NCI-H2227 (cell line): Measurements from ENCODE around the gene FSIP2.
"Not testable (repeated sequence)": the region's sequence is repeated elsewhere in the genome, so short reads cannot be mapped to it uniquely, and the experiment has no call there.

Source experiments
- DNase-seq: peaks from one replicate; lab custom pipeline; 2025; ENCODE audit not compliant: unreplicated experiment; lab: John Stamatoyannopoulos, UW

FSIP2 gene

GRCh38 chr2:185806783-185807182, 68.2 kb downstream of the FSIP2 start:
- DNase-seq: no peak

- DNase-seq: no peak
Measured at GRCh38 chr2:185807351-185807750, 68.7 kb downstream of the FSIP2 start.

- no peak for DNase-seq
Measured at GRCh38 chr2:185811580-185811979, 73.0 kb downstream of the FSIP2 start.

GRCh38 chr2:185813707-185814106, 75.1 kb downstream of the FSIP2 start:
- no peak for DNase-seq

- DNase-seq: no peak
Measured at GRCh38 chr2:185817991-185818390, 79.4 kb downstream of the FSIP2 start.

- DNase-seq: no peak
Measured at GRCh38 chr2:185821467-185821866, 82.9 kb downstream of the FSIP2 start.

GRCh38 chr2:185823773-185824172, 85.2 kb downstream of the FSIP2 start:
- no peak for DNase-seq

GRCh38 chr2:185825557-185825956, 87.0 kb downstream of the FSIP2 start:
- no peak for DNase-seq

- DNase-seq: no peak
Measured at GRCh38 chr2:185828326-185828725, 89.7 kb downstream of the FSIP2 start.

GRCh38 chr2:185833864-185834263, 95.3 kb downstream of the FSIP2 start:
- DNase-seq: no peak

GRCh38 chr2:185835974-185836373, 97.4 kb downstream of the FSIP2 start:
- no peak for DNase-seq

GRCh38 chr2:185854885-185855284, 116.3 kb downstream of the FSIP2 start:
- DNase-seq: no peak

- DNase-seq: no peak
Measured at GRCh38 chr2:185857691-185858090, 119.1 kb downstream of the FSIP2 start.

GRCh38 chr2:185859506-185859905, 120.9 kb downstream of the FSIP2 start:
- DNase-seq: no peak

- DNase-seq: no peak
Measured at GRCh38 chr2:185860321-185860720, 121.7 kb downstream of the FSIP2 start.

- DNase-seq: no peak
Measured at GRCh38 chr2:185862657-185863398, 124.2 kb downstream of the FSIP2 start.

GRCh38 chr2:185864468-185865260, 126.1 kb downstream of the FSIP2 start:
- DNase-seq: not testable (repeated sequence)

GRCh38 chr2:185875136-185875931, 136.7 kb downstream of the FSIP2 start:
- no peak for DNase-seq

GRCh38 chr2:185876234-185876633, 137.6 kb downstream of the FSIP2 start:
- DNase-seq: no peak

GRCh38 chr2:185880396-185880795, 141.8 kb downstream of the FSIP2 start:
- no peak for DNase-seq
